Neural progenitor cell (in vitro differentiated cells): ENCODE data around the gene FEV. TPM values are rescaled to one million over a fixed set of nuclear protein-coding genes. Genes with fewer than 3 reads are reported as not detected.
A peak's percentile ranks its signal among the peaks of the same experiment; 100 is the strongest.

ENCODE experiments used
- DNase-seq: peaks from one replicate; pipeline ENCODE4 v3.0.0-alpha.2; 2016; ENCODE audit warnings: low spot score
- H2AFZ ChIP-seq: fragments of 200-600 bp; sonication (generic); replicated peaks from 2 replicates; pipeline ENCODE4 v1.6.1; 2016; ENCODE audit warnings: antibody characterized with exemption
- H3F3A ChIP-seq: fragments of 200-600 bp; sonication (generic); 2 replicates; pipeline ENCODE4 v1.6.1; 2016; ENCODE audit warnings: antibody characterized with exemption, low read depth
- H3K27ac ChIP-seq: fragments of 200-600 bp; sonication (generic); 2 replicates; pipeline ENCODE4 v1.5.1; 2016; ENCODE audit warnings: mild to moderate bottlenecking
- H3K27me3 ChIP-seq: fragments of 200-600 bp; sonication (generic); 2 replicates; pipeline ENCODE4 v1.6.1; 2016; ENCODE audit warnings: mild to moderate bottlenecking, moderate library complexity
- H3K36me3 ChIP-seq: fragments of 200-600 bp; sonication (generic); 2 replicates; pipeline ENCODE4 v1.5.1; 2016
- H3K4me1 ChIP-seq: fragments of 200-600 bp; sonication (generic); 2 replicates; pipeline ENCODE4 v1.6.1; 2016; ENCODE audit warnings: mixed run types
- H3K4me2 ChIP-seq: fragments of 200-600 bp; sonication (generic); 2 replicates; pipeline ENCODE4 v1.6.1; 2016
- H3K4me3 ChIP-seq: fragments of 200-600 bp; sonication (generic); 2 replicates; pipeline ENCODE4 v1.5.1; 2016
- H3K79me2 ChIP-seq: fragments of 200-600 bp; sonication (generic); 2 replicates; pipeline ENCODE4 v1.6.1; 2016; ENCODE audit warnings: low read depth
- H3K9ac ChIP-seq: fragments of 200-600 bp; sonication (generic); 2 replicates; pipeline ENCODE4 v1.6.1; 2016
- H3K9me3 ChIP-seq: fragments of 200-600 bp; sonication (generic); 2 replicates; pipeline ENCODE4 v1.5.1; 2016; ENCODE audit warnings: low read depth
- H4K20me1 ChIP-seq: fragments of 200-600 bp; sonication (generic); 2 replicates; pipeline ENCODE4 v1.6.1; 2016; ENCODE audit warnings: low read depth
- H3K27ac Mint-ChIP-seq: 3 replicates; pipeline ENCODE4 v1.8.0; 2021; ENCODE audit warnings: mixed read lengths
- H3K27me3 Mint-ChIP-seq: 2 replicates; pipeline ENCODE4 v1.8.0; 2022; ENCODE audit warnings: low read depth, mild to moderate bottlenecking, inconsistent platforms, moderate library complexity, mixed read lengths; ENCODE audit not compliant: insufficient read depth
- H3K36me3 Mint-ChIP-seq: 3 replicates; pipeline ENCODE4 v1.8.0; 2021; ENCODE audit warnings: mixed read lengths
- H3K4me1 Mint-ChIP-seq: 3 replicates; pipeline ENCODE4 v1.8.0; 2021; ENCODE audit warnings: mixed read lengths
- H3K4me3 Mint-ChIP-seq: 3 replicates; pipeline ENCODE4 v1.8.0; 2021; ENCODE audit warnings: mild to moderate bottlenecking, moderate library complexity, mixed read lengths
- H3K9me3 Mint-ChIP-seq: 3 replicates; pipeline ENCODE4 v1.8.0; 2020; ENCODE audit warnings: mixed read lengths
- CTCF ChIP-seq: fragments of 200-600 bp; sonication (generic); IDR thresholded peaks from 2 replicates; pipeline ENCODE4 v1.5.1; 2017; ENCODE audit warnings: antibody characterized with exemption, mild to moderate bottlenecking
- EZH2 ChIP-seq: fragments of 200-600 bp; sonication (generic); IDR thresholded peaks from 2 replicates; pipeline ENCODE4 v1.6.1; 2017; ENCODE audit warnings: antibody characterized with exemption, mild to moderate bottlenecking, moderate library complexity
- EZH2phosphoT487 ChIP-seq: fragments of 200-600 bp; sonication (generic); IDR thresholded peaks from 2 replicates; pipeline ENCODE4 v1.6.1; 2017; ENCODE audit warnings: antibody characterized with exemption
- total RNA-seq: library from RNA; depleted of rRNA; stranded (reverse); fragments of >200 nt; gene quantifications from 2 replicates; pipeline ENCODE4 v1.2.3, GENCODE V29; 2015; ENCODE audit warnings: low replicate concordance

The FEV gene
- total RNA-seq, 1 donor from 2014 or later: not detected

GRCh38 chr2:218986148-218986761 is 1.3 kb upstream of the FEV start:
- H3K4me2 ChIP-seq: no peak overlapping the region
- H3K27ac Mint-ChIP-seq: no peak overlapping the region
- no peaks in the 10 kb centered on the region for H3K36me3 ChIP-seq
- peaks cover 1% of the 10 kb centered on the region for H3K9me3 Mint-ChIP-seq
- no peaks in the 10 kb centered on the region for H3K36me3 Mint-ChIP-seq
- TF ChIP-seq CTCF: no peak
- no peak for TF ChIP-seq EZH2phosphoT487
- TF ChIP-seq EZH2: no peak
- peaks cover 14% of the 10 kb centered on the region for H3K4me1 ChIP-seq
- no peak overlapping the region for H3K27ac ChIP-seq
- H3K4me3 Mint-ChIP-seq: no peak overlapping the region
- H4K20me1 ChIP-seq: peaks cover 93% of the 10 kb centered on the region
- peaks cover 87% of the 10 kb centered on the region for H3K27me3 Mint-ChIP-seq
- H3F3A ChIP-seq: peaks cover 2% of the 10 kb centered on the region
- H3K9me3 ChIP-seq: no peaks in the 10 kb centered on the region
- H3K4me1 Mint-ChIP-seq: peaks cover 7% of the 10 kb centered on the region
- H3K79me2 ChIP-seq: no peaks in the 10 kb centered on the region
- no peak overlapping the region for H3K4me3 ChIP-seq
- peaks cover 100% of the 10 kb centered on the region for H3K27me3 ChIP-seq
- DNase-seq: no peak
- H2AFZ ChIP-seq: no peak overlapping the region
- H3K9ac ChIP-seq: no peak overlapping the region

GRCh38 chr2:218985325-218986091 is 524 bp upstream of the FEV start:
- no peaks in the 10 kb centered on the region for H3K79me2 ChIP-seq
- Mint-ChIP-seq H3K36me3 (no peaks in the 10 kb centered on the region), H3K27me3 (peaks cover 84% of the 10 kb centered on the region), H3K27ac (no peak overlapping the region), H3K4me3 (no peak overlapping the region), H3K4me1 (peaks cover 12% of the 10 kb centered on the region), H3K9me3 (peaks cover 1% of the 10 kb centered on the region)
- peaks cover 100% of the 10 kb centered on the region for H3K27me3 ChIP-seq
- H3K9me3 ChIP-seq: no peaks in the 10 kb centered on the region
- peaks cover 7% of the 10 kb centered on the region for H3F3A ChIP-seq
- no peak overlapping the region for H3K9ac ChIP-seq
- peaks cover 91% of the 10 kb centered on the region for H4K20me1 ChIP-seq
- DNase-seq: no peak
- H3K4me2 ChIP-seq: peak overlapping the region; percentile 77
- H3K4me1 ChIP-seq: peaks cover 14% of the 10 kb centered on the region
- no peaks in the 10 kb centered on the region for H3K36me3 ChIP-seq
- no peak overlapping the region for H2AFZ ChIP-seq
- TF ChIP-seq EZH2phosphoT487 (peak; percentile 28), CTCF (no peak), EZH2 (no peak)
- no peak overlapping the region for H3K27ac ChIP-seq
- H3K4me3 ChIP-seq: peak overlapping the region; percentile 32

DNA sequence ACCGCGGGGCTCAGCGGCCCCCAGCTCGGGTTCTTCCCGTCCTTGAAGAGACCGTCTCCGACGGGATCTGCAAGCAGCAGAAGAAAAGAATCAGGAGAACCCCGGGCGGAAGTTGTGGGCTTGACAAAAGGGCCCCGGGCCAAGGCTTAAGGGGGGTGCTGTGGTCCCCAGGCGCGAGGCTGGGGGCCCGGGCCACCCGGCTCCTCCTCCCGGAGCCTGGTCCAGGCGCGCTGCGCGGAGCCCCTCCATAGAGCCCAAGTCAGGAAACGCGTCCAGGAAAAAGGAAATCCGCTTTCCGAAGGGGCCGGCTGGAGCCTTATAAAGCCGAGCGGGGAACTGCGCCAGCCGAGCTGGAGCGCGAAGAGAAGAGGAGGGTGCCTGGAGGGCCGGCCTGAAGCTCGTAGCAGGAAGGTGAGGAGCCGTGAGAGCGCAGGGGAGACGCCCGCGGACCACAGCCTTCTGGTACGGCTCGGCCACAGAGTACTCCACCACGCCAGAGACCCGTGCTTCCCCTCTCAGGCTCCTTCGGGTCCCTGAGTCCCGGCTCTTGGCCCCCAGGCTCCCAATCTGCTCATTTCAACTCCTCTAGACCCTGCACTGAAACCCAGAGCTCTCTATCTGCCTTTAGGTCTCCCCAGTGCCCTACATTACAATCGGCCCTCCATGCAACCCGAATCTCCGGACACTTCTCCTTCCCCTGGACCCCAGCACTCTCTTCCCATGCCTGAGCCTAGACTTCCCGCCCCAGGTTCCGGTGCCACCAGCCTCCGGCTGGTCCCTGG is 554 bp downstream of the FEV start:
- peak overlapping the region; percentile 77 for H3K4me2 ChIP-seq
- peak; percentile 63 for DNase-seq
- H3K27me3 Mint-ChIP-seq: peaks cover 84% of the 10 kb centered on the region

More for the DNA sequence above, 554 bp downstream of the FEV start:
- Mint-ChIP-seq H3K9me3 (no peaks in the 10 kb centered on the region), H3K27ac (no peak overlapping the region), H3K4me3 (peak overlapping the region; percentile 79), H3K36me3 (no peaks in the 10 kb centered on the region), H3K4me1 (peaks cover 12% of the 10 kb centered on the region)
- Histone ChIP-seq H3K4me1 (peaks cover 14% of the 10 kb centered on the region), H3K79me2 (no peaks in the 10 kb centered on the region), H2AFZ (no peak overlapping the region), H3K9me3 (no peaks in the 10 kb centered on the region), H3K27ac (no peak overlapping the region), H3K9ac (no peak overlapping the region), H3K4me3 (peak overlapping the region; percentile 32), H3F3A (peaks cover 7% of the 10 kb centered on the region), H3K36me3 (no peaks in the 10 kb centered on the region), H4K20me1 (peaks cover 83% of the 10 kb centered on the region), H3K27me3 (peaks cover 100% of the 10 kb centered on the region)
- TF ChIP-seq EZH2 (peak; percentile 96), CTCF (no peak), EZH2phosphoT487 (peak; percentile 95)
